ENCODE measurements around the gene SH3BGR. TPM values are rescaled to one million over a fixed set of nuclear protein-coding genes. Genes with fewer than 3 reads are reported as not detected.

The SH3BGR gene
- total and polyA plus RNA-seq, 2 donors from 2014 or later, result 4.0 to 12.2 TPM

GRCh38 chr21:39483917-39484316 lies 32.1 kb downstream of the SH3BGR start:
- intact Hi-C loops (cut with DNase I), result no loop called here
- Histone ChIP-seq H3K27me3 (ENCODE audit: control insufficient read depth, insufficient read depth, low read length) (no peaks in the 10 kb centered on the region), H3K9me3 (ENCODE audit: control insufficient read depth in 2 of 3, insufficient read depth in 1 of 3, low read length in 3 of 3) (no peaks in the 10 kb centered on the region), H3K27ac (ENCODE audit: low read depth in 2 of 2, low read length in 2 of 2) (no peak overlapping the region), H3K4me3 (ENCODE audit: low read length in 3 of 3) (no peak overlapping the region), H3K9ac (ENCODE audit: low read length in 3 of 3) (no peak overlapping the region), H3K4me1 (ENCODE audit: control insufficient read depth in 2 of 3, insufficient read depth in 2 of 3, low read depth in 1 of 3, low read length in 3 of 3) (no peaks in the 10 kb centered on the region), H3K36me3 (ENCODE audit: control insufficient read depth in 2 of 3, insufficient read depth in 3 of 3, low read length in 3 of 3) (no peaks in the 10 kb centered on the region)
- no peak for TF ChIP-seq CTCF (IDR thresholded peaks at IDR 0.05; ENCODE audit: borderline replicate concordance, extremely low read depth, insufficient read depth)
- DNase-seq, result no peak
- no peak for FAIRE-seq

GRCh38 chr21:39484711-39485276 lies 33.0 kb downstream of the SH3BGR start:
- Histone ChIP-seq H3K9ac (ENCODE audit: low read length in 3 of 3) (no peak overlapping the region), H3K36me3 (ENCODE audit: control insufficient read depth in 2 of 3, insufficient read depth in 3 of 3, low read length in 3 of 3) (no peaks in the 10 kb centered on the region), H3K27me3 (ENCODE audit: control insufficient read depth, insufficient read depth, low read length) (no peaks in the 10 kb centered on the region), H3K4me1 (ENCODE audit: control insufficient read depth in 2 of 3, insufficient read depth in 2 of 3, low read depth in 1 of 3, low read length in 3 of 3) (no peaks in the 10 kb centered on the region), H3K27ac (ENCODE audit: low read depth in 2 of 2, low read length in 2 of 2) (no peak overlapping the region), H3K9me3 (ENCODE audit: control insufficient read depth in 2 of 3, insufficient read depth in 1 of 3, low read length in 3 of 3) (no peaks in the 10 kb centered on the region), H3K4me3 (ENCODE audit: low read length in 3 of 3) (no peak overlapping the region)
- TF ChIP-seq CTCF (IDR thresholded peaks at IDR 0.05; ENCODE audit: borderline replicate concordance, extremely low read depth, insufficient read depth), result no peak
- FAIRE-seq, result no peak
- intact Hi-C loops (cut with DNase I), result no loop called here
- no peak for DNase-seq

- intact Hi-C loops (cut with DNase I), result no loop called here
- H3K27ac ChIP-seq (ENCODE audit: low read depth in 2 of 2, low read length in 2 of 2), result no peak overlapping the region
- no peak overlapping the region for H3K4me3 ChIP-seq (ENCODE audit: low read length in 3 of 3)
- no peak for TF ChIP-seq CTCF (IDR thresholded peaks at IDR 0.05; ENCODE audit: borderline replicate concordance, extremely low read depth, insufficient read depth)
- no peaks in the 10 kb centered on the region for H3K36me3 ChIP-seq (ENCODE audit: control insufficient read depth in 2 of 3, insufficient read depth in 3 of 3, low read length in 3 of 3)
- H3K9me3 ChIP-seq (ENCODE audit: control insufficient read depth in 2 of 3, insufficient read depth in 1 of 3, low read length in 3 of 3), result peaks cover 0 to 4% (median 0%) of the 10 kb centered on the region in 3 donors
- no peak overlapping the region for H3K9ac ChIP-seq (ENCODE audit: low read length in 3 of 3)
- FAIRE-seq (no peak), DNase-seq (no peak)
- no peaks in the 10 kb centered on the region for H3K27me3 ChIP-seq (ENCODE audit: control insufficient read depth, insufficient read depth, low read length)
- no peaks in the 10 kb centered on the region for H3K4me1 ChIP-seq (ENCODE audit: control insufficient read depth in 2 of 3, insufficient read depth in 2 of 3, low read depth in 1 of 3, low read length in 3 of 3)
Observed at GRCh38 chr21:39489380-39489924, 37.7 kb downstream of the SH3BGR start.

- H3K9me3 ChIP-seq (ENCODE audit: control insufficient read depth in 2 of 3, insufficient read depth in 1 of 3, low read length in 3 of 3), result peaks cover 0 to 2% (median 0%) of the 10 kb centered on the region in 3 donors
- H3K36me3 ChIP-seq (ENCODE audit: control insufficient read depth in 2 of 3, insufficient read depth in 3 of 3, low read length in 3 of 3), result no peaks in the 10 kb centered on the region
- H3K27ac ChIP-seq (ENCODE audit: low read depth in 2 of 2, low read length in 2 of 2), result no peak overlapping the region
- no peak for FAIRE-seq
- H3K27me3 ChIP-seq (ENCODE audit: control insufficient read depth, insufficient read depth, low read length), result no peaks in the 10 kb centered on the region
- intact Hi-C loops (cut with DNase I), result no loop called here
- TF ChIP-seq CTCF (IDR thresholded peaks at IDR 0.05; ENCODE audit: borderline replicate concordance, extremely low read depth, insufficient read depth), result no peak
- no peak overlapping the region for H3K4me3 ChIP-seq (ENCODE audit: low read length in 3 of 3)
- no peak for DNase-seq
- H3K9ac ChIP-seq (ENCODE audit: low read length in 3 of 3), result no peak overlapping the region
- H3K4me1 ChIP-seq (ENCODE audit: control insufficient read depth in 2 of 3, insufficient read depth in 2 of 3, low read depth in 1 of 3, low read length in 3 of 3), result no peaks in the 10 kb centered on the region
Observed at GRCh38 chr21:39499156-39499555, 47.4 kb downstream of the SH3BGR start.
